Sigmoid colon (tissue), 4 donors: ENCODE data around the gene TCF7L2.

Experiments used
- POLR2A ChIP-seq, 2 donors: fragments of 450-650 bp; IDR thresholded peaks; one replicate each; pipeline ENCODE4 v1.6.1; 2016; ENCODE audit warnings: antibody characterized with exemption in 2 of 2, mild to moderate bottlenecking in 2 of 2, moderate library complexity in 2 of 2
- POLR2AphosphoS5 ChIP-seq, 4 donors: sonication (generic); formaldehyde crosslinking; IDR thresholded peaks; one replicate each; pipeline ENCODE4 v1.6.1; 2017; ENCODE audit warnings: antibody characterized with exemption in 4 of 4
- TF ChIP-seq, protein P1 (sequence below), 4 experiments: fragments of 450-650 bp in 3 of 4; fragments of 200-600 bp in 1 of 4; IDR thresholded peaks; one replicate each; pipeline ENCODE4 v1.5.1; 2016 to 2019; ENCODE audit warnings: antibody characterized with exemption in 4 of 4, mild to moderate bottlenecking in 3 of 4, moderate library complexity in 2 of 4

DNA sequence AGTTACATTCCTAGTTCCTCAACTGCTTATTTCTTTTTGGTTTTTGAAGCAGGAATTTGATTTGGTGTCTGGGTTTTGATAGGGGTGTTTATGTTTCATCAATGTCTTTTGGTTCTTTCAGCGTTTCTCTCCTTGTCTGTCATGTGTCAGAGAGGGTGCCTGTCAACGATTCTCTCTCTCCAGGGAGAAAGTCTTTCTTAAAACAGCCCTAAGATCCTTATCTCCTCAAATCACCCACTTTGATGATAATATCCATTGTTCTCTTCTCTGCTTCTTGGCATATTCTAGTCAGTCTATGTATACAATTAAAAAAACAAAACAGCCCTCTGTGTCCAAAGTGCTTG, 77.2 kb downstream of the TCF7L2 start:
- TF ChIP-seq, protein P1, sequence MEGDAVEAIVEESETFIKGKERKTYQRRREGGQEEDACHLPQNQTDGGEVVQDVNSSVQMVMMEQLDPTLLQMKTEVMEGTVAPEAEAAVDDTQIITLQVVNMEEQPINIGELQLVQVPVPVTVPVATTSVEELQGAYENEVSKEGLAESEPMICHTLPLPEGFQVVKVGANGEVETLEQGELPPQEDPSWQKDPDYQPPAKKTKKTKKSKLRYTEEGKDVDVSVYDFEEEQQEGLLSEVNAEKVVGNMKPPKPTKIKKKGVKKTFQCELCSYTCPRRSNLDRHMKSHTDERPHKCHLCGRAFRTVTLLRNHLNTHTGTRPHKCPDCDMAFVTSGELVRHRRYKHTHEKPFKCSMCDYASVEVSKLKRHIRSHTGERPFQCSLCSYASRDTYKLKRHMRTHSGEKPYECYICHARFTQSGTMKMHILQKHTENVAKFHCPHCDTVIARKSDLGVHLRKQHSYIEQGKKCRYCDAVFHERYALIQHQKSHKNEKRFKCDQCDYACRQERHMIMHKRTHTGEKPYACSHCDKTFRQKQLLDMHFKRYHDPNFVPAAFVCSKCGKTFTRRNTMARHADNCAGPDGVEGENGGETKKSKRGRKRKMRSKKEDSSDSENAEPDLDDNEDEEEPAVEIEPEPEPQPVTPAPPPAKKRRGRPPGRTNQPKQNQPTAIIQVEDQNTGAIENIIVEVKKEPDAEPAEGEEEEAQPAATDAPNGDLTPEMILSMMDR (IDR thresholded peaks at IDR 0.05): no peak
- TF ChIP-seq POLR2A (IDR thresholded peaks at IDR 0.05) (no peak), POLR2AphosphoS5 (IDR thresholded peaks at IDR 0.05) (no peak)
